IPS DF 6.9 (cell line): ENCODE results near the gene TUBB1.

Experiments used
- DNase-seq: peaks from one replicate; pipeline ENCODE4 v3.0.0-alpha.2; 2013; ENCODE audit warnings: low read depth, low spot score
- H3K27ac ChIP-seq: one replicate; pipeline ENCODE4 v1.5.1; 2013; ENCODE audit warnings: low read length, control low read depth
- H3K27me3 ChIP-seq: 2 replicates; pipeline ENCODE4 v1.6.1; 2013; ENCODE audit warnings: mild to moderate bottlenecking, low read length; ENCODE audit not compliant: control insufficient read depth, insufficient read depth
- H3K36me3 ChIP-seq: 2 replicates; pipeline ENCODE4 v1.6.1; 2013; ENCODE audit warnings: low read length; ENCODE audit not compliant: control insufficient read depth, insufficient read depth
- H3K4me1 ChIP-seq: 2 replicates; pipeline ENCODE4 v1.6.1; 2013; ENCODE audit warnings: low read length; ENCODE audit not compliant: control insufficient read depth, insufficient read depth
- H3K4me3 ChIP-seq: 2 replicates; pipeline ENCODE4 v1.5.1; 2013; ENCODE audit warnings: mild to moderate bottlenecking, low read length
- H3K9me3 ChIP-seq: 2 replicates; pipeline ENCODE4 v1.6.1; 2013; ENCODE audit warnings: low read length, inconsistent platforms; ENCODE audit not compliant: control insufficient read depth, insufficient read depth
- WGBS: extraction: QIAGEN DNeasy Blood & Tissue Kit; methylation state at CpG from one replicate; pipeline ENCODE4 v1.1.7; 2013; ENCODE audit warnings: mixed read lengths, missing lambda C conversion rate; ENCODE audit not compliant: insufficient read length, insufficient coverage; 5-methylcytosine and 5-hydroxymethylcytosine counted together

Gene TUBB1

DNA sequence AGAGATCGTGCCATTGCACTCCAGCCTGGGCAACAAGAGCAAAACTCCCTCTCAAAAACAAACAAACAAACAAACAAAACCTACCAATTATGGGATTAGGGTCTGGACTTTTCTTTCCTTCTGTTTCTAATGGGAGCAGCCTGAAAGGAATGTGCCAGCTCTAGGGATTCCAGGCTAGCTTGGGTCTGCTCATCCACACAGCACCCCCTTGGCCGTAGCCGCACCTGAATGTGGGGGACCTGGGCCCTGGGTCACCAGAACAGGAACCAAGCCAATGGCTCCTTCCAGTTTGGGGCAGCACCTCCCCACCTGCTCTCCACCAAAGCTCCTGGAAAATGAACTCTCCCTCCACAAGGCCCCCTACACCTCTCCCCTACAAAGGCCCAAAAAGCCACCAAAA, 18.9 kb upstream of the TUBB1 start:
- Histone ChIP-seq H3K4me1 (no peaks in the 10 kb centered on the region), H3K27me3 (no peaks in the 10 kb centered on the region), H3K36me3 (peaks cover 4% of the 10 kb centered on the region; the same call in 1 of the 2 replicates), H3K4me3 (no peak overlapping the region), H3K27ac (no peak overlapping the region), H3K9me3 (no peaks in the 10 kb centered on the region)
- WGBS = no CpG with 5 or more reads among the region's 3 CpGs
- no peak for DNase-seq

DNA sequence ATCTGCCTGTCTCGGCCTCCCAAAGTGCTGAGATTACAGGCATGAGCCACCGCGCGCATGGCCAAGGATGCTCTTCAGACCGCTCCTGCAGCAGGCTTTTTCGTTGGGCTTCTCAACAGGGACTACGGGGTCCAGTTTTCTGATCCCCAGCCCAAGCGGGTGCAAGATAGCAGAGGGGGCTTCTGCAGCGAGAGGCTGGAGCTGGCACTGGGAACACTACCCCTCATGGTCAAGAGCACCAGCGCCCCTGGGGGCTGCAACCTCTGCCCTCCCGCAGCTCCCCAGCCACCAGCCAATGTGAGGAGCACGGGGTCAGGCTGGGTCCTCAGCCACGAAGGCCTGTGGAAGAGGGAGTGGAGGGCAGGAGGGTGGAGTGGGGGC, 18.2 kb upstream of the TUBB1 start:
- Histone ChIP-seq H3K4me1 (peaks cover 2% of the 10 kb centered on the region; the same call in 1 of the 2 replicates), H3K36me3 (no peaks in the 10 kb centered on the region), H3K27ac (no peak overlapping the region), H3K27me3 (no peaks in the 10 kb centered on the region), H3K9me3 (no peaks in the 10 kb centered on the region), H3K4me3 (no peak overlapping the region)
- WGBS = no CpG with 5 or more reads among the region's 13 CpGs
- DNase-seq = no peak

DNA sequence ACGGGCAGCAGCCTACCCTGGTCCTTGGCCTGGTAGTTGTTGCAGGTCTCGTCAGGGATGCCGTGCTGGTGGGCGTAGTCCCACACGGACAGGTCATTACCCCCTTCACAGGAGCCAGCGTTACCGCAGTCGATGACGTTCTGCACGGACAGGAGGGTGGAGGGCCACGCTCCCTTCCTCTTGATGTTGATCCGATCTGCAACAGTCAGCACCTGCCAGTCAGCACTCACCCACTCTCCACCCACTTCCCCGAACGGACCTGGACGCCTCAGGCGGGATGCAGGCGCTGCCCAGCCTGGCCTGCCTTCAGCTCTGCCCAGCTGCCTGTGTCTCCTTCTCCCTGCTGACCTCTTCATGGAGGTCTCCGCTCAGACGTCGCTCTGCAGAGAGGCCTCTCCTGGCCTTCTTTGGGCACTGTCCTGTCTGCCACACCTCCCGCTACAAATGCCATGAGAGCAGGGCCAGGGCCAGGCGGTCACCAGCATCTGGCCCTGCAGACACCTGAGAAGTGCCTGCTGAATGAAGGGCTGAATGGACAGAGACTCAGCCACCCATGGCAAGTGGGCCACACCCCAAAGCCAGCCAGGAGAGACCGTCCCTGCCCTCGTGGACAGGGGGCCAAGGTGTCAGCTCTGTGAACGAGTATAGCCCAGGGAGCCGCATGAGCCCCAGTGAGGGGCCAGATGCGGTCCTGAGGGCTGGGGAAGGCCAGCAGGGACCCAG, 17.6 kb upstream of the TUBB1 start:
- no peak overlapping the region for H3K4me3 ChIP-seq
- H3K27ac ChIP-seq = no peak overlapping the region
- no peaks in the 10 kb centered on the region for H3K36me3 ChIP-seq
- peaks cover 4% of the 10 kb centered on the region; the same call in 1 of the 2 replicates for H3K4me1 ChIP-seq
- DNase-seq = no peak
- no peaks in the 10 kb centered on the region for H3K9me3 ChIP-seq
- no peaks in the 10 kb centered on the region for H3K27me3 ChIP-seq
- no CpG with 5 or more reads among the region's 27 CpGs for WGBS

DNA sequence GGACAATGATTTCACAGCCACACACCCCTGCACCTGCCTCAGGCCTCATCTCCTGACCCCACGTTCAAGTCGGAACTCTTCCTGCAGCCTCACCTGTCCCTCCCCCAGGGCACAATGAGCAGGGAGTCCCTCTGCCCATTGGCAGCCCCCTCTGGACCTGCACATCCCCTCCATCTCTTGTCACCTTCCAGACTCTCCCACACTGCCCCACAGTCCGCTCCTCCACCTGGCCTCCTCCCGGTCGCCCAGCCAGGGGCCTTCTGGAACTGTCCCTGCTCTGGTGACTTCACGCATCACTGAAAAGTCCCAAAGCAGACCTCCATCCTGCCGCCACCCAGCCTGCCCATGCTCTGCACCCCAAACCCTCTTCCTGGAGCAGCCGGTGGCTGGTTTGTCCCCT, 16.8 kb upstream of the TUBB1 start:
- DNase-seq = no peak
- H3K4me1 ChIP-seq = peaks cover 4% of the 10 kb centered on the region; the same call in 1 of the 2 replicates
- no peaks in the 10 kb centered on the region for H3K27me3 ChIP-seq
- WGBS = no CpG with 5 or more reads among the region's 8 CpGs
- no peak overlapping the region for H3K27ac ChIP-seq
- no peaks in the 10 kb centered on the region for H3K9me3 ChIP-seq
- no peak overlapping the region for H3K4me3 ChIP-seq
- no peaks in the 10 kb centered on the region for H3K36me3 ChIP-seq

DNA sequence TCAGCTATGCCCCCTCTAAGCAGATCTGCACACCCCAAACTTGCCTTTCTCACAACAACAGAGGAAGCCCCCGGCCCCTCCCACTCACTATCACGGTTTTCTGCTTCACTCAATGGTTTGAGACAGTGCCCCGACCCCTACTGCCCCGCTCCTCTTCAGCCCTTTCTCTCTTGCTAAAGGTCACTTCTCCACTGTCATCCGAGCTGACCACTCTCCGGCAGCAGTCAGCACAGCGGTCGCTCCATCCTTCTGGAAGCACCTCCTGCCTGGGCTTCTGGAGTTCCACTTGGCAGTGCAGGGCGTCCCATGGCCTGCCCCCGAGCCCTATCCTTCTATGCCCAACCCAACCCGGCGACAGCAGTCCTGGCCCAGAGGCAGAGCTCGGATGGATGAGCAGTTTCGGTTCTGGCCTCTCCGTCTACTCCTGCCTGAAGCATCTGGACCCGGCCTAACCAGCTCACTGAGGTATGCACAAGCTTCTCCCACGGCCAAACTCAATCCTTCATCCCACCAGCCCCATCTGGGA, 16.3 kb upstream of the TUBB1 start:
- Histone ChIP-seq H3K4me3 (no peak overlapping the region), H3K36me3 (no peaks in the 10 kb centered on the region), H3K27ac (no peak overlapping the region), H3K9me3 (no peaks in the 10 kb centered on the region), H3K4me1 (peaks cover 4% of the 10 kb centered on the region; the same call in 1 of the 2 replicates), H3K27me3 (no peaks in the 10 kb centered on the region)
- no peak for DNase-seq
- WGBS = no CpG with 5 or more reads among the region's 17 CpGs

DNA sequence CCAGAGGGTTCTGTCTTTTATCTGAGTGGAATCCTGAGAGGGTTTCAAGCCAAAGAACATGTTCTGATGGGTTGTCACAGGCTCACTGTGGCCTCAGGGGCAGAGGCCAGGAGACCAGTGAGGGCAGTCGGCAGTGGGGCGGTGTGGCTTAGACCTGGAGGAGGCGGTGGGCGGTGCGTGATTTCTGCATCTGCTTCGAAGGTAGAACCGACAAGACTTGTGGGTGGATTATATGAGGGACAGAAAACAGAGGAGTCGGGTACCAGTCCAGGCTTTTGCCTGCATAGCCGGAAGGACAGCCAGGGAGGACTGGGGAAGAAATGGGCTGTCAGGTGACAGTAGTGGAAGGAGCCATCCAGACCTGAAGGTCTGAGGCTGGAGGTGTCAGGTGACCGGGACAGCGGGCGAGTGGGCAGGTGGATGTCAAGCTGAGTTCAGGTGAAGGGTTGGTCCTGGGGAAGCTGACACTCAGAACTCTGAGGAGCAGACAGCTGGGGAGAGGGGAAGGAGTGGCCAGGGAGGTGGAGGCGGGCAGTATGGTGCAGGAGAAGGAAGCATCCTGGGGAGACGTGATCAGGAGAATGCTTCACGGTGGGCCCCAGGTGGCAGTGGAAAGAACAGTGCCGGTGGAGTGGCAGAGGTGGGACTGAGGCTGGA, 15.3 kb upstream of the TUBB1 start:
- peaks cover 4% of the 10 kb centered on the region; the same call in 1 of the 2 replicates for H3K4me1 ChIP-seq
- no peak overlapping the region for H3K27ac ChIP-seq
- WGBS = no CpG with 5 or more reads among the region's 16 CpGs
- H3K27me3 ChIP-seq = no peaks in the 10 kb centered on the region
- no peaks in the 10 kb centered on the region for H3K9me3 ChIP-seq
- no peak for DNase-seq
- H3K4me3 ChIP-seq = no peak overlapping the region
- H3K36me3 ChIP-seq = no peaks in the 10 kb centered on the region

DNA sequence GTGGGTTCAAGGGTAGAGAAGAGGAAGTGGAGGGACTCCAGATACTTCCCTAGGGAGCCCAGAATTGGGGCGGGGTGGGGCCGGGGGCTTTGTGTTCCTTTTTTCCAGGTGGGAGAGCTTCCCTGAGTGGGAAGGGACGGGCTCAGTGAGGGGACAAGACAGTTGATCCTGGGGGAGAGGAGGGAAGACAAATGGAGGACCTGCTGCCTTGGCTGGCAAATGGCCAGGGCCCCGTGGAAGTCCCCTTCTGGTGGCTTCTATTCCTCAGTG, 14.8 kb upstream of the TUBB1 start:
- no CpG with 5 or more reads among the region's 4 CpGs for WGBS
- Histone ChIP-seq H3K4me1 (peaks cover 4% of the 10 kb centered on the region; the same call in 1 of the 2 replicates), H3K27ac (no peak overlapping the region), H3K27me3 (no peaks in the 10 kb centered on the region), H3K4me3 (no peak overlapping the region), H3K36me3 (no peaks in the 10 kb centered on the region), H3K9me3 (no peaks in the 10 kb centered on the region)
- DNase-seq = no peak

DNA sequence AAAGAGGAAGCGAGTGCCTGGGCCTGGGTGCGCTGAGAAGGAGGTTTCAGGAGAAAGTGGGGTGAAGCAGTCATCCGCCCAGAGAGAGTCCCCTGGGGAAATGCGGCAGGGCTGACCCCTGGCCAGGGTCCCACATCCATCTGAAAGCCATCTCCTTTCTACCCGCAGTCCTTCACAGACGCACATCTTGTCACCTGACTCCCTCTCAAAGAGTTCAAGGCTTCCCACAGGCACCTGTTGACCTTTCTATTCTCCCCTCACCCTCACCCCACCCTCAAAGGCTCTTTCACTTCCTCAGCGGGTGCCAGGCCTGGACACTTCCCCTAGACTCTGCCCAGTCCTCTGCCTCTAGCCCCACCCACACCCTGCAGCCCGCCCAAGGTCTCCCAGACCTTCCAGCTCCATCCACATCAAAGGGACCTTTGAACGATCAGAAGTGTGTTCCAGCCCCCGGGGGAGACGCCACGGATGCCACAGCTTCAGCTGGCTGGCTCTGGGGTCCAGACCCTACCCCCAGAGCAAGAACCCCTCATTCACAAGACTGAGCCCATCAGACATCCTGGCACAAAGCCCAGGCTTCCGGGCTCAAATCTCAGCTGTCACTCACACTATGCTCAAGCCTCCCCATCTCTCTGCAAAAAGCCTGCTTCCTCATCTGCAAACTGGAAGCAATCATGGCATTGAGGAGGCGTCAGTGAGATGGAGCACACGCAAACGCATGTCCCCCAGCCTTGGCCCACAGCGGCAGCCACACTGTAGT, 14.3 kb upstream of the TUBB1 start:
- no peaks in the 10 kb centered on the region for H3K36me3 ChIP-seq
- no peak overlapping the region for H3K4me3 ChIP-seq
- no peaks in the 10 kb centered on the region for H3K27me3 ChIP-seq
- H3K27ac ChIP-seq = no peak overlapping the region
- peaks cover 4% of the 10 kb centered on the region; the same call in 1 of the 2 replicates for H3K4me1 ChIP-seq
- WGBS = no CpG with 5 or more reads among the region's 17 CpGs
- no peaks in the 10 kb centered on the region for H3K9me3 ChIP-seq
- no peak for DNase-seq

DNA sequence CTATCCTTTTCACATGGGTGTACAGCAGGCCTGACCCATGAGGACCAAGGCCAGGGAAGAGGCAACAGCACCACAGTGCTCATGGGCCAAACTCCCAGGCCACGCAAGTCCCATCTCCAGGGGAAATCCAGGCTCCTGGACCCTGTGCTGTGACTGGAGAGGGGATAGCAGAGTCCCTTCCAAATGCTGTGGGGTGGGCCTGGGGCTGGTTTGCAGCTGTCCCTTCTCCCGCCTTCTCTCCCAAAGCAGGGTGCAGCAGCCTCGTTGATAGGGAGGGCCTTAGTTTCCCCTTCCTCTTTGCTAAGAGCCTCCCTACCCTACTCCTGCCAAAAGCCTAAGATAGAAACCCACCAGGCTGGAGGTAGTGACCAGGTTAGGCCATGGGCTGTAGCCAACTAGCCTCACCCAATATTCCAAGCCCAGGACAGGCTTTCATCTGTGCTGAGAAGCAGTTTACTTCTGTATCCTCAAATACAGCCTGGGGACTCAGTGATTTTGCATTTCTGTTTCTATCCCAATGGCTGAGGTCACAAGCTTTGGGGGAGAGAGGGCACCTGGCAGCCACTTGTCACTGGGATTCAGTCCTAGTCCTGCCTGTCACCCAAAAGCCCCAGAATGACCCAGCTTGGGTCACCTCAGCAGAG, 13.6 kb upstream of the TUBB1 start:
- no peak overlapping the region for H3K4me3 ChIP-seq
- no CpG with 5 or more reads among the region's 3 CpGs for WGBS
- peaks cover 4% of the 10 kb centered on the region; the same call in 1 of the 2 replicates for H3K4me1 ChIP-seq
- H3K27ac ChIP-seq = no peak overlapping the region
- no peak for DNase-seq
- H3K27me3 ChIP-seq = no peaks in the 10 kb centered on the region
- H3K9me3 ChIP-seq = no peaks in the 10 kb centered on the region
- no peaks in the 10 kb centered on the region for H3K36me3 ChIP-seq
